Measurements from ENCODE around the gene ERC1.
"Not testable (repeated sequence)": the region's sequence is repeated elsewhere in the genome, so short reads cannot be mapped to it uniquely, and the experiment has no call there.

ERC1 gene

GRCh38 chr12:1355396-1355795 is 364.4 kb downstream of the ERC1 start:
- H3K4me3 ChIP-seq (ENCODE audit: low read depth, low read length), result no peak overlapping the region
- no peak for TF ChIP-seq CTCF (IDR thresholded peaks at IDR 0.05; ENCODE audit: low read depth, low read length)

- not testable (repeated sequence) for H3K4me3 ChIP-seq (ENCODE audit: low read depth, low read length)
Measured at GRCh38 chr12:1355871-1356270, 364.8 kb downstream of the ERC1 start.

GRCh38 chr12:1356285-1356684 is 365.3 kb downstream of the ERC1 start:
- H3K4me3 ChIP-seq (ENCODE audit: low read depth, low read length), result no peak overlapping the region
- no peak for TF ChIP-seq CTCF (IDR thresholded peaks at IDR 0.05; ENCODE audit: low read depth, low read length)

- no peak overlapping the region for H3K4me3 ChIP-seq (ENCODE audit: low read depth, low read length)
- no peak for TF ChIP-seq CTCF (IDR thresholded peaks at IDR 0.05; ENCODE audit: low read depth, low read length)
Measured at GRCh38 chr12:1357171-1357570, 366.1 kb downstream of the ERC1 start.

- TF ChIP-seq CTCF (IDR thresholded peaks at IDR 0.05; ENCODE audit: low read depth, low read length), result no peak
- H3K4me3 ChIP-seq (ENCODE audit: low read depth, low read length), result no peak overlapping the region
Measured at GRCh38 chr12:1357711-1358110, 366.7 kb downstream of the ERC1 start.

- TF ChIP-seq CTCF (IDR thresholded peaks at IDR 0.05; ENCODE audit: low read depth, low read length), result no peak
- no peak overlapping the region for H3K4me3 ChIP-seq (ENCODE audit: low read depth, low read length)
Measured at GRCh38 chr12:1360441-1361210, 369.6 kb downstream of the ERC1 start.

- no peak for TF ChIP-seq CTCF (IDR thresholded peaks at IDR 0.05; ENCODE audit: low read depth, low read length)
- H3K4me3 ChIP-seq (ENCODE audit: low read depth, low read length), result no peak overlapping the region
Measured at GRCh38 chr12:1362143-1362662, 371.2 kb downstream of the ERC1 start.

- TF ChIP-seq CTCF (IDR thresholded peaks at IDR 0.05; ENCODE audit: low read depth, low read length), result no peak
- no peak overlapping the region for H3K4me3 ChIP-seq (ENCODE audit: low read depth, low read length)
Measured at GRCh38 chr12:1365703-1366102, 374.7 kb downstream of the ERC1 start.
